ENCODE results near the gene CD207.

The CD207 gene

DNA sequence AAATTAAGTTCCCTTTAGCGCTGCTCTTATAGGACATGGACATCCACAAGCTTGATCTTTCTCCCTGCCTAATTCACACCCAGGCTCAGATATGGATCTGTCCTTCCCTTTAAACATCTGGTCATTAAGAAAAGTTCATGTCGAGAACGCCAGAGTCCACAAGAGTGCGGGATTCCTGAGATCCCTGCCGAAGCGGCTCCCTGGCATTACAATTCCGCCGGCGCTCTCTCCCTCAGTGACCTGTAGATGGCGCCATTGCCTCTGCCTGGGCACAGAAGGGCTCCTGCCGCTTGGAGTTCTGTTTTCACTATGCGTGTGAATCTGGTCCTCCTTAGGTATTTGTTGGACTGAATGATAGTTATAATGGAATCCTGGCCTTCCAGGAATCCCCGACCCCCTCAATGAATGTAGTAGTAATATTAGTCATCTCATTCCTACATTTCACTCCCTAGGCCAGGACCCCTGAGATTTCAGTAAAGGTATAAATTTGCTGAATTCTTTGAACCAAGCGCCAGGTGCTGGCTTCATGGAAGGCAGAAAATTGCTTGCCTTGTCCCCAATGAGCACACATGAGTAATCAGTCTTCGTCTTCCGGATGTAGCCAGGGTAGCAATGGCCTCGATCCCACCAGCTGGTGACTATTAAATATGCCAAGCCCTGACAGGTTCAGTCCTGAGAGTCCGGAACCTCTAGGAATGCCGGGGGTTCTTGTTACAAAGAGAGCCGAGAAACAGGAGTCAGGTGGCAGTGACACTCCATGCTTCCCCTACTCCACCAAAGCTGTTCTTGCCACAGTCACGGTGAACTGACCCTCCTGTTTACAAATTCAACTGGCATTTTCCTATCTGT is 26.4 kb upstream of the CD207 start:
- no peak overlapping the region for H3K4me3 Mint-ChIP-seq
- peaks cover 99% of the 10 kb centered on the region for H3K27me3 Mint-ChIP-seq (ENCODE audit: low read depth, poor library complexity)
- H3K27ac Mint-ChIP-seq: no peak overlapping the region
- peak; percentile 90 for DNase-seq
- peak; percentile 97 for TF ChIP-seq CTCF (IDR thresholded peaks at IDR 0.05)
- no peaks in the 10 kb centered on the region for H3K36me3 Mint-ChIP-seq (ENCODE audit: low read depth)
- no peaks in the 10 kb centered on the region for H3K9me3 Mint-ChIP-seq
- peaks cover 18% of the 10 kb centered on the region for H3K4me1 Mint-ChIP-seq

DNA sequence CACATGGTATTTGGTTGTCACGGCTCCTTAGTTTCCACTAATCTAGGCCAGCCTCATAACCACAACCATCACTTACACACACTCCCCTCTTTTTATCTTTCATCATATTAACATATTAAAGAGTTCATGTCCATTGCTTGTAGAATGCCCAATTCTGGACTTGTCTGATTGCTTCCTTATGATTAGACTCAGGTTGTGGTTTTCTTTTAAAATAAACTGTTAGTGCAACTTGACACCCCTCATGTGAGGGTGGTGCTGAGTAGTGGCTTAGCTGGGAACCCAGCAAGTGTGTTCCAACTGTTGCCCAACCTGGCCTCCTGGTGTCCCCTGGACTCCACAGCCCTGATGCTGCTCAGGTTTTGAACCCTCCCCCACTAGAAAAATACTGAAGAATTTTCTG is 20.1 kb upstream of the CD207 start:
- Mint-ChIP-seq H3K4me1 (no peaks in the 10 kb centered on the region), H3K36me3 (ENCODE audit: low read depth) (no peaks in the 10 kb centered on the region), H3K9me3 (no peaks in the 10 kb centered on the region), H3K27me3 (ENCODE audit: low read depth, poor library complexity) (peaks cover 74% of the 10 kb centered on the region), H3K4me3 (no peak overlapping the region), H3K27ac (no peak overlapping the region)
- no peak for TF ChIP-seq CTCF (IDR thresholded peaks at IDR 0.05)
- no peak for DNase-seq

- TF ChIP-seq CTCF (IDR thresholded peaks at IDR 0.05): no peak
- Mint-ChIP-seq H3K27ac (no peak overlapping the region), H3K27me3 (ENCODE audit: low read depth, poor library complexity) (peaks cover 65% of the 10 kb centered on the region), H3K36me3 (ENCODE audit: low read depth) (no peaks in the 10 kb centered on the region), H3K4me3 (no peak overlapping the region), H3K4me1 (no peaks in the 10 kb centered on the region), H3K9me3 (no peaks in the 10 kb centered on the region)
- no peak for DNase-seq
These were observed 18.8 kb upstream of the CD207 start for GRCh38 chr2:70854411-70854810.

- peaks cover 61% of the 10 kb centered on the region for H3K27me3 Mint-ChIP-seq (ENCODE audit: low read depth, poor library complexity)
- no peak overlapping the region for H3K4me3 Mint-ChIP-seq
These were observed 17.2 kb upstream of the CD207 start for GRCh38 chr2:70852824-70853223.

DNA sequence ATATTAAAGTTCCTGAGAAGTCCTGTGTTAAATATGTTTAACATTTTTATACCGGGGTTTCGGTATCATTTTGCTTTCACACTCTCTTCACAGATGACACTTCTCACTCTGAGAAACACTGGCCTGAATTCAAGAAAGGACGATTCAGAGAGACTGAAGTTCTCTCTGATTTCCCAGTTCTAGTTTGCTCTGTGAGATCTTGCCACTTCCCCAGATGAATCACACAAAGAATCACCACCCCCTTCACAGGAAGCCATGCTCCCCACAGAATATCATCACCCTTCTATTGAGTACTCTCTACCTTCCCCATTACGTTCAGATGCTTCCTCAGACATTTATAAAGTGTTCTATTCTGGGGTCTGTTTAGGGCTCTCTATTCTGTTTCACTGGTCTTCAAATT is 16.1 kb upstream of the CD207 start:
- H3K4me3 Mint-ChIP-seq: no peak overlapping the region
- TF ChIP-seq CTCF (IDR thresholded peaks at IDR 0.05): no peak
- DNase-seq: no peak
- peaks cover 5% of the 10 kb centered on the region for H3K9me3 Mint-ChIP-seq
- no peak overlapping the region for H3K27ac Mint-ChIP-seq
- H3K27me3 Mint-ChIP-seq (ENCODE audit: low read depth, poor library complexity): peaks cover 57% of the 10 kb centered on the region
- no peaks in the 10 kb centered on the region for H3K36me3 Mint-ChIP-seq (ENCODE audit: low read depth)
- H3K4me1 Mint-ChIP-seq: no peaks in the 10 kb centered on the region

More at GRCh38 chr2:70852824-70853223, 17.2 kb upstream of the CD207 start:
- no peaks in the 10 kb centered on the region for H3K36me3 Mint-ChIP-seq (ENCODE audit: low read depth)
- H3K4me1 Mint-ChIP-seq: no peaks in the 10 kb centered on the region
- H3K9me3 Mint-ChIP-seq: no peaks in the 10 kb centered on the region
- no peak for DNase-seq
- no peak overlapping the region for H3K27ac Mint-ChIP-seq
- TF ChIP-seq CTCF (IDR thresholded peaks at IDR 0.05): no peak

DNA sequence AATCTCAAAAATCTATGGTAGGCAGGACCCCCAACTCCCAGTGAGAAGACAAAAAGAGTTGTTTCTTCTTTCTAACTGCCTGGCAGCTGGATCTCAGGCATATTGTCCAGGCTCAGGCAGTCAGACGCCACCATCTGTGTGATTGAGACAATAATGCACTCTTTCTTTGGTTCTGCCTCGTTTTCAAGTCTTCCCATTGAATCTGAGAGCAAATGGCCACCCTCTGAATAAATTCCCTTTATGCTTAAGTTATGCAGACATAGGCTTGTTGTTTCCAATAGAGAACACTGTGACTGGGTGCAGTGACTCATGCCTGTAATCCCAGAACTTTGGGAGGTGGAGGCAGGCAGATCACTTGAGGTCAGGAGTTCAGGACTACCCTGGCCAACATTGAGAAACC is 15.3 kb upstream of the CD207 start:
- H3K4me1 Mint-ChIP-seq: no peaks in the 10 kb centered on the region
- no peak for TF ChIP-seq CTCF (IDR thresholded peaks at IDR 0.05)
- no peak for DNase-seq
- H3K27me3 Mint-ChIP-seq (ENCODE audit: low read depth, poor library complexity): peaks cover 62% of the 10 kb centered on the region
- H3K36me3 Mint-ChIP-seq (ENCODE audit: low read depth): no peaks in the 10 kb centered on the region
- H3K27ac Mint-ChIP-seq: no peak overlapping the region
- no peak overlapping the region for H3K4me3 Mint-ChIP-seq
- peaks cover 13% of the 10 kb centered on the region for H3K9me3 Mint-ChIP-seq
